K562 (cell line): ENCODE measurements around the gene POLR2B. TPM values are rescaled to one million over a fixed set of nuclear protein-coding genes. Genes with fewer than 3 reads are reported as not detected.

Experiments
- ATAC-seq: fragments of 200-7000 bp; cut with Tn5 transposase; 3 replicates; pipeline ENCODE4 v1.9.1; 2020; ENCODE audit warnings: moderate library complexity
- BruUV-seq: library from RNA; stranded (reverse); fragments of 400-500 nt; replicated peaks from 2 replicates; lab custom pipeline; 2021; lab: Mats Ljungman, UMichigan
- CTCF ChIA-PET: fragments of 300-600 bp; formaldehyde crosslinking; extraction: SDS; loops from one replicate; lab custom pipeline; 2021; ENCODE audit warnings: low intra/inter-chr PET ratio; lab: Yijun Ruan, JAX
- POLR2A ChIA-PET: fragments of 300-600, 350-650 bp; sonication (Branson Sonifier 250); formaldehyde crosslinking; extraction: SDS; loops from one replicate; lab custom pipeline; 2021; ENCODE audit warnings: antibody characterized with exemption, inconsistent platforms; lab: Yijun Ruan, JAX
- DNase-seq, 4 experiments: peaks; one replicate each; pipeline versions ENCODE4 v3.0.0 to v3.0.0-alpha.2; 2011 to 2018; ENCODE audit warnings: low spot score in 3 of 4, mixed read lengths in 3 of 4; ENCODE audit errors: extremely low read depth in 1 of 4
- FAIRE-seq: peaks from 2 replicates; lab custom pipeline; 2011; peaks lifted over from hg19 to GRCh38; lab: Jason Lieb, UNC
- H2AFZ ChIP-seq: 2 replicates; pipeline ENCODE4 v1.6.0; 2011; ENCODE audit warnings: low read depth, low read length, control low read depth, inconsistent platforms
- H3K27ac ChIP-seq: fragments of 200-600 bp; 3 replicates; pipeline ENCODE4 v1.8.0; 2011; ENCODE audit warnings: low read depth, mild to moderate bottlenecking, control low read depth, inconsistent platforms, low read length, moderate library complexity, mixed read lengths; ENCODE audit errors: extremely low read depth
- H3K27me3 ChIP-seq, 2 experiments: fragments of 300-600 bp in 1 of 2; 2 replicates in 1 of 2; 3 replicates in 1 of 2; pipeline versions ENCODE4 v1.6.0 to v1.8.0; 2011; ENCODE audit warnings: inconsistent platforms in 2 of 2, low read length in 2 of 2, mild to moderate bottlenecking in 1 of 2, mixed read lengths in 1 of 2, moderate library complexity in 1 of 2; ENCODE audit not compliant: control insufficient read depth in 2 of 2, insufficient read depth in 2 of 2
- H3K36me3 ChIP-seq: fragments of 300-600 bp; 3 replicates; pipeline ENCODE4 v1.8.0; 2011; ENCODE audit warnings: mild to moderate bottlenecking, low read length, inconsistent platforms; ENCODE audit not compliant: control insufficient read depth, insufficient read depth
- H3K4me1 ChIP-seq, 2 experiments: fragments of 200-600 bp in 1 of 2; replicated peaks in 1 of 2; 2 replicates in 1 of 2; 3 replicates in 1 of 2; pipeline versions ENCODE4 v1.5.1 to v1.8.0; 2011; ENCODE audit warnings: inconsistent platforms in 2 of 2, low read length in 2 of 2, mild to moderate bottlenecking in 1 of 2, mixed read lengths in 1 of 2, moderate library complexity in 1 of 2; ENCODE audit not compliant: control insufficient read depth in 2 of 2, insufficient read depth in 2 of 2
- H3K4me2 ChIP-seq: 2 replicates; pipeline ENCODE4 v1.6.1; 2011; ENCODE audit warnings: low read length, control low read depth, inconsistent platforms, mixed read lengths; ENCODE audit not compliant: insufficient read depth
- H3K4me3 ChIP-seq: fragments of 200-600 bp; sonication (generic), shearing (Covaris generic); 2 replicates; pipeline ENCODE4 v1.5.1; 2016; ENCODE audit warnings: control low read depth, inconsistent platforms
- H3K79me2 ChIP-seq: fragments of 200-600 bp; 3 replicates; pipeline ENCODE4 v1.8.0; 2011; ENCODE audit warnings: low read length, inconsistent platforms; ENCODE audit not compliant: control insufficient read depth, insufficient read depth
- H3K9ac ChIP-seq, 2 experiments: 2 replicates each; pipeline versions ENCODE4 v1.6.0 to v1.6.1; 2011; ENCODE audit warnings: low read depth in 2 of 2, low read length in 2 of 2, control low read depth in 1 of 2, inconsistent platforms in 1 of 2, mild to moderate bottlenecking in 1 of 2, mixed read lengths in 1 of 2; ENCODE audit not compliant: insufficient read depth in 1 of 2
- H3K9me1 ChIP-seq: one replicate; pipeline ENCODE4 v1.6.0; 2011; ENCODE audit warnings: inconsistent platforms, mild to moderate bottlenecking, low read length, moderate library complexity; ENCODE audit not compliant: control insufficient read depth, insufficient read depth
- H3K9me3 ChIP-seq: replicated peaks from 2 replicates; pipeline ENCODE4 v1.5.1; 2011; ENCODE audit warnings: low read depth, low read length, inconsistent platforms; ENCODE audit not compliant: control insufficient read depth, insufficient read depth
- H4K20me1 ChIP-seq: replicated peaks from 2 replicates; pipeline ENCODE4 v1.6.1; 2011; ENCODE audit warnings: low read length, inconsistent platforms, mixed read lengths; ENCODE audit not compliant: control insufficient read depth, insufficient read depth
- ARID2 ChIP-seq: fragments of 450-650 bp; IDR thresholded peaks from 2 replicates; pipeline ENCODE4 v1.6.1; 2017; ENCODE audit warnings: antibody characterized with exemption, mild to moderate bottlenecking
- ATF3 ChIP-seq, 2 experiments: fragments of 450-650 bp in 1 of 2; sonication (generic) in 1 of 2; formaldehyde crosslinking in 1 of 2; IDR thresholded peaks in 1 of 2; conservative IDR thresholded peaks in 1 of 2; 2 replicates each; pipeline versions ENCODE4 v1.6.1 to v1.8.1; 2016 to 2023; ENCODE audit warnings: mild to moderate bottlenecking in 2 of 2, moderate library complexity in 2 of 2, inconsistent platforms in 1 of 2, missing genetic modification reagents in 1 of 2
- BRD9 ChIP-seq: fragments of 450-650 bp; IDR thresholded peaks from 2 replicates; pipeline ENCODE4 v1.6.1; 2018; ENCODE audit warnings: low read depth; ENCODE audit not compliant: partially characterized antibody
- CBX5 ChIP-seq: IDR thresholded peaks from 2 replicates; pipeline ENCODE4 v1.6.1; 2014; ENCODE audit warnings: low read depth, borderline replicate concordance
- CEBPG ChIP-seq, 3 experiments: fragments of 200-800 bp in 1 of 3; sonication (Bioruptor generic) in 1 of 3; sonication (generic) in 1 of 3; formaldehyde crosslinking in 1 of 3; IDR thresholded peaks in 2 of 3; conservative IDR thresholded peaks in 1 of 3; 2 replicates each; pipeline versions ENCODE4 v1.6.1 to v1.8.0; 2016 to 2022; ENCODE audit warnings: missing compliant biosample characterization in 2 of 3, missing genetic modification characterization in 2 of 3, mild to moderate bottlenecking in 1 of 3, missing genetic modification reagents in 1 of 3
- CTBP1 ChIP-seq: fragments of 450-650 bp; IDR thresholded peaks from 2 replicates; pipeline ENCODE4 v1.6.1; 2016; ENCODE audit warnings: borderline replicate concordance
- JUND ChIP-seq, 2 experiments: IDR thresholded peaks; 2 replicates in 1 of 2; 3 replicates in 1 of 2; pipeline ENCODE4 v1.6.1; 2011; ENCODE audit warnings: borderline replicate concordance in 2 of 2, low read depth in 2 of 2, low read length in 2 of 2, improper control_type of control experiment in 1 of 2, missing biosample characterization in 1 of 2, missing genetic modification characterization in 1 of 2, missing genetic modification reagents in 1 of 2
- NR4A1 ChIP-seq, 2 experiments: fragments of 250-450 bp in 1 of 2; fragments of 450-650 bp in 1 of 2; sonication (Bioruptor Pico) in 1 of 2; IDR thresholded peaks; 2 replicates each; pipeline versions ENCODE4 v1.4.0 to v1.6.1; 2016 to 2020; ENCODE audit warnings: mild to moderate bottlenecking in 2 of 2, missing compliant biosample characterization in 1 of 2, missing genetic modification characterization in 1 of 2, moderate library complexity in 1 of 2
- PHB2 ChIP-seq: fragments of 450-650 bp; IDR thresholded peaks from 2 replicates; pipeline ENCODE4 v1.6.1; 2017; ENCODE audit warnings: low read depth
- RBM34 ChIP-seq: fragments of 200-400 bp; formaldehyde crosslinking; IDR thresholded peaks from 2 replicates; pipeline ENCODE4 v1.6.1; 2018; ENCODE audit warnings: low read length, borderline replicate concordance; ENCODE audit not compliant: insufficient read depth
- TAL1 ChIP-seq: fragments of 450-650 bp; IDR thresholded peaks from 2 replicates; pipeline ENCODE4 v1.6.1; 2016; ENCODE audit warnings: mild to moderate bottlenecking
- TEAD1 ChIP-seq, 2 experiments: fragments of 450-650 bp in 1 of 2; sonication (generic) in 1 of 2; formaldehyde crosslinking; IDR thresholded peaks; 2 replicates each; pipeline versions ENCODE4 v1.4.0 to v1.8.0; 2020 to 2022; ENCODE audit warnings: mild to moderate bottlenecking in 2 of 2, missing genetic modification reagents in 1 of 2
- ZFPM2 ChIP-seq: fragments of 250-450 bp; sonication (Bioruptor Pico); IDR thresholded peaks from 2 replicates; pipeline ENCODE4 v1.5.1; 2022; ENCODE audit warnings: mild to moderate bottlenecking
- ZNF282 ChIP-seq: sonication (generic); formaldehyde crosslinking; IDR thresholded peaks from 2 replicates; pipeline ENCODE4 v1.8.1; 2023; ENCODE audit warnings: missing genetic modification reagents
- ZNF324 ChIP-seq: fragments of 250-450 bp; sonication (Bioruptor Pico); IDR thresholded peaks from 2 replicates; pipeline ENCODE4 v1.4.0; 2020; ENCODE audit warnings: mild to moderate bottlenecking
- ZNF408 ChIP-seq: fragments of 250-450 bp; sonication (Bioruptor Pico); IDR thresholded peaks from 2 replicates; pipeline ENCODE4 v1.4.0; 2020; ENCODE audit warnings: low read depth, mild to moderate bottlenecking, moderate library complexity
- WGBS: fragments of 100-300 bp; shearing (Covaris generic); methylation state at CpG from one replicate; pipeline ENCODE4 v1.1.6; 2016; ENCODE audit warnings: low coverage, mixed read lengths; ENCODE audit not compliant: insufficient coverage; ENCODE audit errors: missing lambda C conversion rate; 5-methylcytosine and 5-hydroxymethylcytosine counted together
- in situ Hi-C: fragments of 300-500 bp; cut with MboI; formaldehyde crosslinking; loops from 4 replicates; pipeline ENCODE4 v1.15.0; 2018; ENCODE audit warnings: inconsistent platforms, mixed read lengths
- intact Hi-C: fragments of 100-400 bp; cut with micrococcal nuclease; formaldehyde crosslinking; loops from 2 replicates; pipeline ENCODE4 v1.14.2; 2022
- polyA plus RNA-seq, 8 experiments: library from polyadenylated mRNA; depleted of rRNA in 4 of 8; stranded (reverse) in 5 of 8; unstranded in 3 of 8; fragments of >200 nt; fragmentation: Nextera tagmentation in 2 of 8; fragmentation: Illumina TruSeq in 1 of 8; extraction: Ambion mirVana in 2 of 8; extraction: Trizol in 1 of 8; gene quantifications; 2 replicates each; pipeline versions ENCODE4 v1.2.1 to v1.2.3, GENCODE V29; 2011 to 2014; ENCODE audit warnings: inconsistent platforms in 1 of 8, missing spikeins in 1 of 8
- total RNA-seq, 7 experiments: library from RNA; depleted of rRNA in 6 of 7; stranded (reverse); fragments of >200 nt in 6 of 7; fragmentation: Illumina TruSeq in 2 of 7; extraction: Trizol in 2 of 7; gene quantifications; 2 replicates each; pipeline versions ENCODE4 v1.2.1 to v1.2.3, GENCODE V29; 2011 to 2021; ENCODE audit warnings: low replicate concordance in 1 of 7

POLR2B gene
- total and polyA plus RNA-seq, 9 of the 15 experiments (the other 6 are each of a cell fraction or from before 2014, with no cell fraction given), result 60.9 to 208 (median 142) TPM

- TF ChIP-seq ZFPM2 (CRISPR knock-in tag), result no peak
- no peak for TF ChIP-seq PHB2
- peak in 1 of 2 experiments; percentile 73; a peak in 2 of 4 replicates for TF ChIP-seq TEAD1 (CRISPR knock-in tag; IDR thresholded peaks at IDR 0.05)
- TF ChIP-seq NR4A1 (CRISPR knock-in tag; IDR thresholded peaks at IDR 0.05), result no peak
- TF ChIP-seq NR4A1 (tag; IDR thresholded peaks at IDR 0.05), result no peak
- peak; percentile 43; the same call in 1 of the 2 replicates for TF ChIP-seq CTBP1
- peak; percentile 19; the same call in 1 of the 2 replicates for TF ChIP-seq TAL1
- TF ChIP-seq JUND (IDR thresholded peaks at IDR 0.05; ENCODE audit: borderline replicate concordance, low read depth, low read length), result peak; percentile 87
- peak; percentile 85; the same call in 1 of the 3 replicates for TF ChIP-seq JUND (tag; IDR thresholded peaks at IDR 0.05; ENCODE audit: borderline replicate concordance, low read depth, low read length)
- TF ChIP-seq BRD9, result no peak
- TF ChIP-seq ZNF324 (CRISPR knock-in tag), result no peak
- no peak for TF ChIP-seq CBX5
- no peak for TF ChIP-seq RBM34
- TF ChIP-seq ZNF408, result no peak
- TF ChIP-seq ZNF282 (CRISPR knock-in tag), result no peak
Observed at GRCh38 chr4:56981795-56982201, 3.1 kb downstream of the POLR2B start (continued).

- TF ChIP-seq CEBPG (CRISPR knock-in tag; IDR thresholded peaks at IDR 0.05) (no peak), CEBPG (tag; conservative IDR thresholded peaks at IDR 0.05 in 1 of 2, IDR thresholded peaks at IDR 0.05 in 1 of 2) (peak; percentile 15 to 81; a peak in 2 of 4 replicates), ATF3 (IDR thresholded peaks at IDR 0.05) (peak; percentile 82), ATF3 (CRISPR knock-in tag; conservative IDR thresholded peaks at IDR 0.05) (no peak), ARID2 (no peak)
- Histone ChIP-seq H3K4me2 (no peak overlapping the region), H3K27ac (no peak overlapping the region), H4K20me1 (peaks cover 16% of the 10 kb centered on the region), H3K9ac (no peak overlapping the region), H3K9me3 (no peaks in the 10 kb centered on the region), H3K79me2 (peaks cover 98% of the 10 kb centered on the region), H3K27me3 (no peaks in the 10 kb centered on the region), H3K36me3 (peaks cover 83% of the 10 kb centered on the region), H3K9me1 (peaks cover 6% of the 10 kb centered on the region), H3K4me1 (peaks cover 13% of the 10 kb centered on the region in 2 experiments; a peak in 4 of 5 replicates), H2AFZ (no peak overlapping the region), H3K4me3 (no peak overlapping the region)
- in situ Hi-C loops, result no loop called here
- ATAC-seq (no peak), DNase-seq (no peak), FAIRE-seq (no peak)
- 55% methylated on average over 1 of the region's 1 CpG for WGBS
- POLR2A ChIA-PET, result no interaction called here
- intact Hi-C loops, result no loop called here
- CTCF ChIA-PET, result no interaction called here
- BruUV-seq, result no TSS peak
Observed at GRCh38 chr4:56986192-56986591, 7.5 kb downstream of the POLR2B start.
